Effector memory CD8-positive, alpha-beta T cell (primary cell): ENCODE results near the gene ADAM33.

Source experiments
- ATAC-seq: fragments of 150-1000 bp; cut with Tn5 transposase; replicated peaks from 2 replicates; pipeline ENCODE4 v1.10.0; 2021; ENCODE audit warnings: mild to moderate bottlenecking, moderate library complexity
- DNase-seq, 3 experiments: peaks; one replicate each; pipeline ENCODE4 v3.0.0; 2021
- H3K27ac Mint-ChIP-seq, 2 donors: one replicate each; pipeline ENCODE4 v1.8.0; 2022; ENCODE audit warnings: mild to moderate bottlenecking in 2 of 2, mixed read lengths in 2 of 2, moderate library complexity in 2 of 2
- H3K27me3 Mint-ChIP-seq, 2 donors: one replicate each; pipeline ENCODE4 v1.8.0; 2022; ENCODE audit warnings: mixed read lengths in 2 of 2
- H3K36me3 Mint-ChIP-seq: one replicate; pipeline ENCODE4 v1.8.0; 2022; ENCODE audit warnings: mild to moderate bottlenecking, moderate library complexity, mixed read lengths; ENCODE audit not compliant: insufficient read depth
- H3K4me1 Mint-ChIP-seq, 2 donors: one replicate each; pipeline ENCODE4 v1.8.0; 2022; ENCODE audit warnings: low read depth in 2 of 2, mixed read lengths in 2 of 2
- H3K4me3 Mint-ChIP-seq, 2 donors: one replicate each; pipeline ENCODE4 v1.8.0; 2022; ENCODE audit warnings: mild to moderate bottlenecking in 2 of 2, mixed read lengths in 2 of 2, moderate library complexity in 2 of 2
- H3K9me3 Mint-ChIP-seq, 2 donors: one replicate each; pipeline ENCODE4 v1.8.0; 2022; ENCODE audit warnings: mixed read lengths in 2 of 2

The ADAM33 gene

DNA sequence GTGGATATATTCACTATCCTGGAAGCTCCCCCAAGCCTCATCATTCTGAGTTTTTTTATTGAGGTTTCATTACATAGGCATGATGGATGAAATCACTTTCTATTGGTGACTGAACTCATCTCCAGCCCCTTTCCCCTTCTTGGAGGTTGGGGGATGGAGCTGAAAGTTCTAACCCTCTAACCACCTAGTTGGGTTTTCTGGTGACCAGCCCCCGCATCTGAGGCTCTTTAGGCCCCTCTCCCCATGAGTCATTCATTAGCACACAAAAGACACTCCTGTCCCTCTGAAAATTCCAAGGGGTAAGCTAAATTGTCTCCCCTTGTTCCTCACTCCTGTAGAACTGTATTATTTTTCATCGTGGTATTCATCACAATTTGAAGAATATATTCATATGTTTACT lies 51.9 kb downstream of the ADAM33 start:
- no peaks in the 10 kb centered on the region for H3K4me1 Mint-ChIP-seq

GRCh38 chr20:3628502-3629314 lies 53.1 kb downstream of the ADAM33 start:
- no peaks in the 10 kb centered on the region for H3K9me3 Mint-ChIP-seq
- no peak overlapping the region for H3K27ac Mint-ChIP-seq
- no peaks in the 10 kb centered on the region for H3K27me3 Mint-ChIP-seq
- H3K4me1 Mint-ChIP-seq: no peaks in the 10 kb centered on the region
- H3K4me3 Mint-ChIP-seq: no peak overlapping the region
- H3K36me3 Mint-ChIP-seq: no peaks in the 10 kb centered on the region
- no peak for ATAC-seq
- DNase-seq: no peak

More for the DNA sequence above, 51.9 kb downstream of the ADAM33 start:
- ATAC-seq: no peak
- Mint-ChIP-seq H3K9me3 (no peaks in the 10 kb centered on the region), H3K27ac (no peak overlapping the region), H3K27me3 (no peaks in the 10 kb centered on the region), H3K4me3 (no peak overlapping the region), H3K36me3 (no peaks in the 10 kb centered on the region)
- no peak for DNase-seq

- no peak overlapping the region for H3K27ac Mint-ChIP-seq
- no peak overlapping the region for H3K4me3 Mint-ChIP-seq
- H3K9me3 Mint-ChIP-seq: no peaks in the 10 kb centered on the region
- no peaks in the 10 kb centered on the region for H3K36me3 Mint-ChIP-seq
- no peaks in the 10 kb centered on the region for H3K27me3 Mint-ChIP-seq
- no peak for ATAC-seq
- DNase-seq: no peak
- H3K4me1 Mint-ChIP-seq: no peaks in the 10 kb centered on the region
Measured at GRCh38 chr20:3627476-3627875, 54.3 kb downstream of the ADAM33 start.

DNA sequence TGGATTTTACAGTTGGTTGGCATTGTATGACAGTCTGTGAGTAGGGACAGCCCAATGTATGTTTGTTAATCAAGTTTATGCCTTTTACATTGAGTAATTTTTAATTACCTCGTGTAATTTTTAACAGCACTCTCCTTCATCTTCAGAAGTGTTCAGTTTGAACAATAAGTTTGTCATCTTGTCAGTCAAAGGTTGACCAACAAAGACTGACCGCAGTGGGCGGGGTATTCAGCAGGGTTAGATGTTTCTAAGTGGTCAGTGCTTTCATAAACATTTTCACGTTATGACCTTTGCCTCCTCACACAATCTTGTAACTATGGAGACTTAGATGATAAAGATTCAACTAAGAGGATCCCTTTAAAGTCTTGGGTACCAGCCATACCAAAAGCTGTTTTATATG lies 59.4 kb downstream of the ADAM33 start:
- Mint-ChIP-seq H3K27me3 (no peaks in the 10 kb centered on the region), H3K4me3 (no peak overlapping the region), H3K9me3 (no peaks in the 10 kb centered on the region), H3K36me3 (peaks cover 2% of the 10 kb centered on the region), H3K27ac (no peak overlapping the region), H3K4me1 (no peaks in the 10 kb centered on the region)
- ATAC-seq: no peak
- no peak for DNase-seq

DNA sequence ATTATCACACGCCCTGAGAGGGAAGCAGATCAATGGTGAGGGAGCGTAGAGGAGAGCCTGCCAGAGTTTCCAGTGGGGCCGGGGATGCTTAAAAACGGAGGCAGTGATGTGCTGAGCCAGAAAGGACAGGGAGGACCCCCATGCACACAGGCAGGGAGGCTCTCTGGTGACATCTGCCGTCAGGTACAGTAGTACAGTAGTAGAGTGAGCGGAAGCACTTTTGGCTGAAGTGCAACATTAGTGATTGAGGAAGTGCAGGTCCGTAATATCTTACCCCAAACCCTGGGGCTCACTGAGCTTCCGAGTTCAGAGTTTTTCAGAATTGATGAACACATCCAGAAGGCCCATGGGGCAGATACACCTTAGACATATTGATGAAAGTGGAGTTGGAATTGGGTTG lies 60.7 kb downstream of the ADAM33 start:
- no peak for ATAC-seq
- Mint-ChIP-seq H3K4me1 (no peaks in the 10 kb centered on the region), H3K27me3 (no peaks in the 10 kb centered on the region), H3K9me3 (no peaks in the 10 kb centered on the region), H3K27ac (no peak overlapping the region), H3K4me3 (no peak overlapping the region), H3K36me3 (peaks cover 6% of the 10 kb centered on the region)
- no peak for DNase-seq
